ENCODE data around the gene C22orf23. TPM values are rescaled to one million over a fixed set of nuclear protein-coding genes. Genes with fewer than 3 reads are reported as not detected.

Gene C22orf23
- total RNA-seq, 3 donors from 2014 or later: not detected

DNA sequence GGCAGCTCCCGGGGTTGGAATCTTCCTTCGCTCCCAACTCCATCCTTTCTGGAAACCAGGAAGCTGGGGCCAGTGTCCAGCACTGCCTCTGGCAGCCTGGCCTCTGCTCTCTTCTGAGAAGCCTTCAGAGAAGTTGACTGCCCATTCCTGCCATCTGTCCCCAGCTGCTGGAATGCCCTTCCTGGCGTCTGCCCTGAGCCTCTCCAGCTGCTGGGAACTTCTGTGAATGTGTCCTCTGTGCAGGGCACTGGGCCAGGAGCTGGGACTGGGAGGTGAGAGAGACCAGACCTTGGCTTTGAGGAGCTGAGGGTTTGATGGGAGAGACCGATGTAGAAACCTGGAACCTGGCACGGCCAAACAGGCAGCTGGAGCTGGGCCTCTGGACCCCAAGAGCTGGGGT is 36.9 kb upstream of the C22orf23 start:
- Histone ChIP-seq H3K4me3 (no peak overlapping the region), H3K36me3 (ENCODE audit: low read depth) (no peaks in the 10 kb centered on the region), H3K4me1 (ENCODE audit: low read depth) (no peaks in the 10 kb centered on the region), H3K9me3 (no peaks in the 10 kb centered on the region)
- intact Hi-C loops (cut with DNase I, micrococcal nuclease): no loop called here
- TF ChIP-seq, protein P1, sequence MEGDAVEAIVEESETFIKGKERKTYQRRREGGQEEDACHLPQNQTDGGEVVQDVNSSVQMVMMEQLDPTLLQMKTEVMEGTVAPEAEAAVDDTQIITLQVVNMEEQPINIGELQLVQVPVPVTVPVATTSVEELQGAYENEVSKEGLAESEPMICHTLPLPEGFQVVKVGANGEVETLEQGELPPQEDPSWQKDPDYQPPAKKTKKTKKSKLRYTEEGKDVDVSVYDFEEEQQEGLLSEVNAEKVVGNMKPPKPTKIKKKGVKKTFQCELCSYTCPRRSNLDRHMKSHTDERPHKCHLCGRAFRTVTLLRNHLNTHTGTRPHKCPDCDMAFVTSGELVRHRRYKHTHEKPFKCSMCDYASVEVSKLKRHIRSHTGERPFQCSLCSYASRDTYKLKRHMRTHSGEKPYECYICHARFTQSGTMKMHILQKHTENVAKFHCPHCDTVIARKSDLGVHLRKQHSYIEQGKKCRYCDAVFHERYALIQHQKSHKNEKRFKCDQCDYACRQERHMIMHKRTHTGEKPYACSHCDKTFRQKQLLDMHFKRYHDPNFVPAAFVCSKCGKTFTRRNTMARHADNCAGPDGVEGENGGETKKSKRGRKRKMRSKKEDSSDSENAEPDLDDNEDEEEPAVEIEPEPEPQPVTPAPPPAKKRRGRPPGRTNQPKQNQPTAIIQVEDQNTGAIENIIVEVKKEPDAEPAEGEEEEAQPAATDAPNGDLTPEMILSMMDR (IDR thresholded peaks at IDR 0.05): no peak
- no peak for DNase-seq
- no peak for ATAC-seq

DNA sequence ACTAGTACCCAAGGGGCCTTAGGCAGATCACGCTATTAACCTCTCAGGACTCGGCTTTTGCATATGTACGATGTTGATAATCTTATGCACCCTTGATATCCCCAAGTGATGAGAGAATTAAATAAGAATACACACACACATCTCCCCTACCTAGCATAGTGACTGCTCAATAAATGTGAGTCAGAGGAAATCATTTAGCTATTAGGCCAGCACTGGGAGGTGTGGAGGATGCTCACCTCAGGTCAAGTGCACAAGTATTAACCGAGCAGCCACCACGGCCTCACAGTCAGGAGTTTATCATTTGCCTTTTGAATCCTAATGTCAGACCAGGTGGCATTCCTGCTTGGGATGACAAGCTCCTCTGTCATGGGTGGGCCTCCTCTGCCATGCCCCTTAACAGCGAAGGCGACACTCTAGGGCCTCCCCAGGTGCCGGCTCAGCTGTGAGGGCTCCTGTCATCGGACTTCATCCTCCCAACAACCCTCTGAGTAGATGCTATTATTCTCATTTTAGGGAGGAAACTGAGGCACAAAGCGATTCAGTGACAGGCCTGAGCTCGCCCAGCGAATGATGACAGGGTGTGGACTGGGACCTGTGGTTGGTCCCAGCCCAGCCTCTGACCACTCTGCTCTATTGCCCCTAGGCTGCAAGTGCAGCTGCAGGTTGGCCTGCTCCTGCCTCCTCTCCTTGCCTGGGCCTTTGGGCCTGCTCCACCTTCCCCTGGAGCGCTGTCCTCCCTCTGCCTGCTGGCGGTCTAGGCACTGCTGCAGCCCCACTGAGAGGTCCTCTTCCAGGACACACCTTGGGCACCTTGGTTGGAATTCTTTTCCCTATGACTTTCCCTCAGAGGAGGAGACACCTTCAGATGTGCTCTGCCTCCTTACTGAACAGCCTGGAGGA is 36.0 kb upstream of the C22orf23 start:
- ATAC-seq (no peak), DNase-seq (no peak)
- intact Hi-C loops (cut with DNase I, micrococcal nuclease): no loop called here

DNA sequence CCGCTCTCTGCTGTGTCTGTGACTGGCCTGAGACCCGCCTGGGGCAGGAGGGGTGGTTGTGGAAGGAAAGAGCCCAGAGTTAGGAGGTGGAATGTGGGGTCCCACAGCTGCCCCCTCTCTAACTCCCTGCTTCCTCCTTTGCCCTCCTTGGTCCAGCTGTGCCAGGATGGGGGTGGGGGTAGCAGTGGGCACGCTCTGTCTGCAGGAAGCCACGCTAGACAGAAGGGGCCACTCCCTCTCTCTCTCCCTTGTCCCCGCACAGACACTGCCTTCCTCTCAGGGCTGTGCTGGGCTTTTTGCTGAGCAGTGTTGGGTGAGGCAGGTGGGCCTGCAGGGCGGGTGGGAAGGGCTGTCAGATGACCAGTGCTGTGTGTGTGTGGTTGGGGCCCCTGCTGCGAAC is 33.0 kb upstream of the C22orf23 start:
- TF ChIP-seq, protein P1 (IDR thresholded peaks at IDR 0.05): no peak
- H3K4me1 ChIP-seq (ENCODE audit: low read depth): peaks cover 2% of the 10 kb centered on the region
- intact Hi-C loops (cut with DNase I, micrococcal nuclease): no loop called here
- DNase-seq (no peak), ATAC-seq (no peak)
- H3K36me3 ChIP-seq (ENCODE audit: low read depth): no peaks in the 10 kb centered on the region
- H3K4me3 ChIP-seq: no peak overlapping the region
- no peaks in the 10 kb centered on the region for H3K9me3 ChIP-seq

More for the DNA sequence above, 36.0 kb upstream of the C22orf23 start:
- Histone ChIP-seq H3K4me3 (no peak overlapping the region), H3K9me3 (no peaks in the 10 kb centered on the region), H3K36me3 (ENCODE audit: low read depth) (no peaks in the 10 kb centered on the region), H3K4me1 (ENCODE audit: low read depth) (no peaks in the 10 kb centered on the region)
- TF ChIP-seq, protein P1 (IDR thresholded peaks at IDR 0.05): no peak

DNA sequence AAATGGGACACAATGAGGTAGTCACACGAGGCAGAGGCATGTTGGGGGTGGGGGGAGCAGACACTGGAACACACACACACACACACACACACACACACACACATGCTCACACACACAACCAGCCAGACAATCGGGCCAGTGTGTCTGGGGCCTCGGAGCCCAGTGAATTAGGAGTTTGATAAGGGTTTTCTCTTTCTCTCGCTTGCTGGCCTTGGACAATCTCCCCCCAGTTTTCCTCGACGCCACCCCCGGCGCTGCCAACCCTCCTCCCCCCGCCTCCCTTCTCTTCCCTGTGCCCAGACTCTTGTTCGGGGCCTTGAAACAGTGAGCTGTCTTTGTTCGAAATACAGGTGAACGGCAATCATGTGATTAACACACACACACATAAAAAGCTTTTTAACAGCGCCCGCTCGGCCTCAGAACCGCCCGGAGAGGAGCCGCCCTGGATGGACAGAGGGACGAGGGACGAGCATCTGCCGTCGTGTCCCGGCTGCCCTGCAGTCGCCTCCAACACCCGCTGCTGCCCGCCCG is 32.4 kb upstream of the C22orf23 start:
- TF ChIP-seq, protein P1 (IDR thresholded peaks at IDR 0.05): no peak
- Histone ChIP-seq H3K4me3 (no peak overlapping the region), H3K4me1 (ENCODE audit: low read depth) (peaks cover 2% of the 10 kb centered on the region), H3K9me3 (no peaks in the 10 kb centered on the region), H3K36me3 (ENCODE audit: low read depth) (no peaks in the 10 kb centered on the region)
- no peak for ATAC-seq
- intact Hi-C loops (cut with DNase I, micrococcal nuclease): no loop called here
- no peak for DNase-seq

DNA sequence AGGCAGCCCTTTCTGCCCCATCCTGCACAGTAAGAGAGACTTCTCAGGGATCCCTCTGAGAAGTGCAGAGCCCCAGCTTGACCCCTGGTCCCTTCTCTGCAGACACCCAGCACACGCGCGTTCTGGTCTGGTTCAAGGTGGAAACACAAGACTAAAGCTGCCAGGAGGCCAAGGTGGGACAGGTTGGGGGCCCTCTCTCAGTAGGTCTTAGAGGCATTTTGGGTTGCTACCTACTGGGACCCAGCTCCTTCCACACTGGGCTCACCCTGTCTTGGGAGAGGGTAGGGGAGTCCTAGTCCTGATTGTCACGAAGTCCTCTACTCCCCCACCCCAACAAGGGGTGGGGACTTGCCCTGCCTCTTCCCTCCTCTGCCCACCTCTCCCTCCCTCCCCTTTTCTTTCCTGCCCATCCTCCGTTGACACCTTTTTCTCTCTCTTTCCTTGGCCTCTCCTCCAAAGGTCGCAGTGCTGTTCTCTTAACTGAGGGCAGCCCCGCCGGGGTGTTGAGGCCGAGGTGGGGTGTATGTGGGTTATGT is 31.7 kb upstream of the C22orf23 start:
- ATAC-seq (no peak), DNase-seq (no peak)
- Histone ChIP-seq H3K36me3 (ENCODE audit: low read depth) (no peaks in the 10 kb centered on the region), H3K4me1 (ENCODE audit: low read depth) (peaks cover 2% of the 10 kb centered on the region), H3K4me3 (no peak overlapping the region), H3K9me3 (no peaks in the 10 kb centered on the region)
- TF ChIP-seq, protein P1 (IDR thresholded peaks at IDR 0.05): no peak
- intact Hi-C loops (cut with DNase I, micrococcal nuclease): no loop called here
